Prostate gland (tissue), 2 donors: ENCODE measurements around the gene LRRC3B. TPM values are rescaled to one million over a fixed set of nuclear protein-coding genes. Genes with fewer than 3 reads are reported as not detected.
"Not testable (repeated sequence)": the region's sequence is repeated elsewhere in the genome, so short reads cannot be mapped to it uniquely, and the experiment has no call there.

Source experiments
- DNase-seq: peaks from one replicate; pipeline ENCODE4 v3.0.0-alpha.2; 2019; ENCODE audit warnings: low spot score
- H3K27ac ChIP-seq, 2 donors: fragments of 200-600 bp; sonication (generic); 2 replicates each; pipeline ENCODE4 v1.5.1; 2017 to 2019
- H3K27me3 ChIP-seq: fragments of 200-600 bp; sonication (generic); replicated peaks from 2 replicates; pipeline ENCODE4 v1.5.1; 2019; ENCODE audit not compliant: insufficient read depth
- H3K36me3 ChIP-seq, 2 donors: fragments of 200-600 bp; sonication (generic); 1 replicate in 1 of 2; 2 replicates in 1 of 2; pipeline versions ENCODE4 v1.5.1 to v1.8.1; 2017 to 2019
- H3K4me1 ChIP-seq: fragments of 200-600 bp; sonication (generic); replicated peaks from 2 replicates; pipeline ENCODE4 v1.5.1; 2019
- H3K4me3 ChIP-seq, 2 donors: fragments of 200-600 bp; sonication (generic); 2 replicates each; pipeline ENCODE4 v1.5.1; 2017 to 2019
- H3K9me3 ChIP-seq: fragments of 200-600 bp; sonication (generic); 2 replicates; pipeline ENCODE4 v1.5.1; 2017
- POLR2A ChIP-seq: fragments of 450-650 bp; IDR thresholded peaks from one replicate; pipeline ENCODE4 v1.6.1; 2016; ENCODE audit warnings: antibody characterized with exemption, mild to moderate bottlenecking
- POLR2AphosphoS5 ChIP-seq: sonication (generic); formaldehyde crosslinking; IDR thresholded peaks from one replicate; pipeline ENCODE4 v1.6.1; 2017; ENCODE audit warnings: antibody characterized with exemption
- WGBS: methylation state at CpG from one replicate; pipeline ENCODE4 v1.1.5; 2018; 5-methylcytosine and 5-hydroxymethylcytosine counted together
- intact Hi-C: fragments of 100-400 bp; cut with DNase I; formaldehyde crosslinking; loops from one replicate; pipeline ENCODE4 v1.14.2; 2022
- total RNA-seq, 2 donors: library from RNA; depleted of rRNA; stranded (reverse); fragments of >200 nt; gene quantifications; one replicate each; pipeline ENCODE4 v1.1.0, GENCODE V29; 2016
- TF ChIP-seq, protein P1 (sequence below), 4 experiments: fragments of 200-600 bp in 2 of 4; fragments of 450-650 bp in 2 of 4; sonication (generic) in 2 of 4; IDR thresholded peaks; 1 replicate in 3 of 4; 2 replicates in 1 of 4; pipeline ENCODE4 v1.5.1; 2016 to 2019; ENCODE audit warnings: antibody characterized with exemption in 4 of 4, mild to moderate bottlenecking in 2 of 4, moderate library complexity in 2 of 4

The LRRC3B gene
- total RNA-seq, 2 donors from 2014 or later: 0.09 to 1.5 TPM

DNA sequence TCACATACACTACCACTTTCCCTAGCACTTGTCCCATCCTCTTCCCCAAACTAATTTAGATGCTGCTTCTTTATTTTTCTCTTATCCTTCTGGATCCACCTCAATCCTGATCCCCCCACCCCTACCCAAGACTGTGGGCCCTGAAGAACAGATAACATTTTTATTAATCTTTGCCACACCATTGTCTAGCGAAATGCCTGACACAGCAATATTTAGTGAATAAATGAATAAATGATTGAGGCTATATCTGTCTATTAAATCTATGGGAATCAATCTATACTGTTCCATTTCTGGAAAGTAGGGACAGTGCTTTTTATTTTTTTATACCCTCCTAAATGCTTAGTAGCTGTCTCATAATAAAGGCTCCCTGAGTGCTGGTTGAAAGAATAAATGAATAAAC lies 32.9 kb upstream of the LRRC3B start:
- Histone ChIP-seq H3K36me3 (no peaks in the 10 kb centered on the region), H3K4me1 (no peaks in the 10 kb centered on the region), H3K9me3 (no peaks in the 10 kb centered on the region), H3K27me3 (no peaks in the 10 kb centered on the region), H3K4me3 (no peak overlapping the region), H3K27ac (no peak overlapping the region)
- intact Hi-C loops: no loop called here
- DNase-seq: no peak
- no peak for TF ChIP-seq POLR2AphosphoS5
- TF ChIP-seq, protein P1, sequence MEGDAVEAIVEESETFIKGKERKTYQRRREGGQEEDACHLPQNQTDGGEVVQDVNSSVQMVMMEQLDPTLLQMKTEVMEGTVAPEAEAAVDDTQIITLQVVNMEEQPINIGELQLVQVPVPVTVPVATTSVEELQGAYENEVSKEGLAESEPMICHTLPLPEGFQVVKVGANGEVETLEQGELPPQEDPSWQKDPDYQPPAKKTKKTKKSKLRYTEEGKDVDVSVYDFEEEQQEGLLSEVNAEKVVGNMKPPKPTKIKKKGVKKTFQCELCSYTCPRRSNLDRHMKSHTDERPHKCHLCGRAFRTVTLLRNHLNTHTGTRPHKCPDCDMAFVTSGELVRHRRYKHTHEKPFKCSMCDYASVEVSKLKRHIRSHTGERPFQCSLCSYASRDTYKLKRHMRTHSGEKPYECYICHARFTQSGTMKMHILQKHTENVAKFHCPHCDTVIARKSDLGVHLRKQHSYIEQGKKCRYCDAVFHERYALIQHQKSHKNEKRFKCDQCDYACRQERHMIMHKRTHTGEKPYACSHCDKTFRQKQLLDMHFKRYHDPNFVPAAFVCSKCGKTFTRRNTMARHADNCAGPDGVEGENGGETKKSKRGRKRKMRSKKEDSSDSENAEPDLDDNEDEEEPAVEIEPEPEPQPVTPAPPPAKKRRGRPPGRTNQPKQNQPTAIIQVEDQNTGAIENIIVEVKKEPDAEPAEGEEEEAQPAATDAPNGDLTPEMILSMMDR (IDR thresholded peaks at IDR 0.05): no peak
- no peak for TF ChIP-seq POLR2A
- WGBS: 94% methylated on average over 1 of the region's 1 CpG

DNA sequence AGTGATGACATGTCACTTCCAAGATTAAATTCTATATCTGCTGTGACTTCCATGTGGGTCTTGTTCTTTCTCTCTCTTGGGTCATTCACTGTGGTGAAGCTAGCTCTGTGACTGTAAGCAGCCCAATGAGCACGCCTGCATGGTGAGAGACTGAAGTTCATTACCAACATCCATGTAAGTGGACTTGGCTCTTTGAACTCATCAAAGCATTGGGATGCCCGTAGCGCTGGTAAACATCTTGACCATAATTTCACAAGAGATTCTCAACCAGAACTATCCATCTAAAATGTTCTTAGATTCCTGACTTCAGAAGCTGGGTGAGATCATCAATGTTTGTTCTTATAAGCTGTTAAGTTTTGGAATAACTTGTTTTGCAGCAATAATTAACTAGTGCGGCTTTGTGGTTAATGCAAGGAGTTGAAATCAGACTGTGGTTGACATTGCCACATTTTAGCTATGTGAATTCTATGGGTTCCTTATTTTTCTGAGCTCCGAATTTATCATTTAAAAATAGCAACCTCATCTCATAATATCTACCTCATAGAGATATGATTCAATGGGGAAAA lies 31.6 kb upstream of the LRRC3B start:
- WGBS: 76% methylated on average over 5 of the region's 5 CpGs
- H3K4me1 ChIP-seq: no peaks in the 10 kb centered on the region
- H3K27me3 ChIP-seq: no peaks in the 10 kb centered on the region
- no peak for TF ChIP-seq POLR2AphosphoS5
- TF ChIP-seq, protein P1 (IDR thresholded peaks at IDR 0.05): no peak
- no peak for TF ChIP-seq POLR2A
- no peaks in the 10 kb centered on the region for H3K9me3 ChIP-seq
- H3K36me3 ChIP-seq: no peaks in the 10 kb centered on the region
- no peak overlapping the region for H3K4me3 ChIP-seq
- DNase-seq: no peak
- H3K27ac ChIP-seq: no peak overlapping the region
- intact Hi-C loops: no loop called here

DNA sequence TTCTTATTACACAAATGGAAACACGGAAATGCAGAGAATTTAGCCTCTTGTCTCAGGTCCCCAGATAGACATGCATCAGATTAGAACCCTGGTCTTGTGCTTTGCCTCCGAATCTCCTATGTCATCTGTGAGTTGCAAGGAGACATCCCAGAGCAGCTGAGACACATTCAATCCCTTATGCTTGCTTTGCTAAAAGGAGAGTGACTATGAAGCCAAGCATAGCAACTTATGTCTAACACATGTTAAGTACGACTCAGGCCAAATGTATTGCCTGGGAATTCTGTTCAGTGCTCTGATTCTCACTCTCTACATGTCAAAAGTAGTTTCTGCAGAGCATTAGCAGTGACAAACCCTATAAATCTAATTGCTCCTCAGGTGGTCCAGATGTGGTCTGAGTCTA lies 30.6 kb upstream of the LRRC3B start:
- no peak for TF ChIP-seq POLR2AphosphoS5
- TF ChIP-seq POLR2A: no peak
- TF ChIP-seq, protein P1 (IDR thresholded peaks at IDR 0.05): no peak
- intact Hi-C loops: no loop called here
- H3K27me3 ChIP-seq: no peaks in the 10 kb centered on the region
- no peak overlapping the region for H3K4me3 ChIP-seq
- H3K36me3 ChIP-seq: no peaks in the 10 kb centered on the region
- no peaks in the 10 kb centered on the region for H3K4me1 ChIP-seq
- WGBS: 86% methylated on average over 3 of the region's 3 CpGs
- H3K9me3 ChIP-seq: no peaks in the 10 kb centered on the region
- DNase-seq: no peak
- no peak overlapping the region for H3K27ac ChIP-seq

DNA sequence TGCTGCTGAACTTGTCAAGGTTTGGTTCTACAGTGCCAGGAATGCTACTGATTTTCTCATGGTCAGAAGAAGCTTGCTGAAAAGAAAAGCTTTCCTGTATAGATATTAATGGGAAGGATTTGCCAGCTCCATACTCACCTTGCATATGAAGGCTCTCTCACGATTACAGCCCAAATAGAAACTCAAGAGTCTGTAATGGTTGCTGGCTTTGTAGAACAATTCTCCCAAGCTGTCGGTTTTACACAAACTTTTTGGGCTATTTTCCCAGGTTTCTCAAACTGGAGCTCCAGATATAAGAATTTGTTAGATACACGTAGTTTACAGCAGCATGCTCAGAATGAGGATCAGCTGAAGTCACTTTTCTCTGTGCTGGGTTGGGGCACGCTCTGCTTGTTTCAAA lies 30.1 kb upstream of the LRRC3B start:
- no peaks in the 10 kb centered on the region for H3K4me1 ChIP-seq
- H3K27ac ChIP-seq: no peak overlapping the region
- TF ChIP-seq, protein P1 (IDR thresholded peaks at IDR 0.05): no peak
- H3K4me3 ChIP-seq: no peak overlapping the region
- H3K27me3 ChIP-seq: no peaks in the 10 kb centered on the region
- WGBS: 33% methylated on average over 4 of the region's 4 CpGs
- no peak for DNase-seq
- intact Hi-C loops: no loop called here
- no peaks in the 10 kb centered on the region for H3K9me3 ChIP-seq
- H3K36me3 ChIP-seq: no peaks in the 10 kb centered on the region

DNA sequence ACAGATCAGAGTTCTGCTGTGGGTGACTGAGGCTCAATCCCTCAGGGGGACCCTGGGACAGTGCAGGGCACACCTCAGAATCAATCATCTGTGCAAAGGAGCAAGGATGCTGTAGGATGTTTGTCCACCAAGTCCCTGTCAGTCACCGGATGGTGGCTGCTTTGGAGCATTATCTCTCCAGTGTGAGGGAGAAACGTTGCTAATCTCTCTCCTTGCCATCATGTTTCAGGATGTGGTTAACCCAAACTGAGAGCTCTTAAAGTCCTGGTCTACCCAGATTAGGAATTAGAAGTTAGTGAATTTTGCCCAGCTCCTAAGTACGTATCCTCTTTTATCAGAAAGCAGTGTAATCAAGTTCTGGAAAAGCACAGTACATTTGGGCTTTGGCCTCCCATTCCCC lies 26.2 kb upstream of the LRRC3B start:
- Histone ChIP-seq H3K27me3 (peaks cover 2% of the 10 kb centered on the region), H3K4me1 (no peaks in the 10 kb centered on the region), H3K9me3 (no peaks in the 10 kb centered on the region), H3K36me3 (no peaks in the 10 kb centered on the region), H3K4me3 (no peak overlapping the region), H3K27ac (no peak overlapping the region)
- intact Hi-C loops: no loop called here
- DNase-seq: no peak
- WGBS: 57% methylated on average over 3 of the region's 3 CpGs
- TF ChIP-seq POLR2AphosphoS5 (no peak), POLR2A (no peak)
- TF ChIP-seq, protein P1 (IDR thresholded peaks at IDR 0.05): no peak

DNA sequence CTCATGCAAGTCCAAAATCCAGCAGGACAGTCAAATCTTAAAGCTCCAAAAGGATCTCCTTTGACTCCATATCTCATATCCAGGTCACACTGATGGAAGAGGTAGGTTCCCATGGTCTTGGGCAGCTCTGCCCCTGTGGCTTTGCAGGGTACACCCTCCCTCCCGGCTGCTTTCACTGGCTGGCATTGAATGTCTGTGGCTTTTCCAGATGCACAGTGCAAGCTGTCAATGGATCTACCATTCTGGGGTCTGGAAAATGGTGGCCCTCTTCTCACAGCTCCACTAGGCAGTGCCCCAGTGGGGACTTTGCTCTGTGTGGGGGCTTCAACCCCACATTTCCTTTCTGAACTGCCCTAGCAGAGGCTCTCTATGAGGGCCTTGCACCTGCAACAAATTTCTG lies 19.3 kb upstream of the LRRC3B start:
- WGBS: 90% methylated on average over 1 of the region's 1 CpG
- H3K4me1 ChIP-seq, H3K4me3 ChIP-seq, H3K36me3 ChIP-seq, H3K9me3 ChIP-seq, intact Hi-C loops, H3K27me3 ChIP-seq, H3K27ac ChIP-seq, DNase-seq: not testable (repeated sequence)

DNA sequence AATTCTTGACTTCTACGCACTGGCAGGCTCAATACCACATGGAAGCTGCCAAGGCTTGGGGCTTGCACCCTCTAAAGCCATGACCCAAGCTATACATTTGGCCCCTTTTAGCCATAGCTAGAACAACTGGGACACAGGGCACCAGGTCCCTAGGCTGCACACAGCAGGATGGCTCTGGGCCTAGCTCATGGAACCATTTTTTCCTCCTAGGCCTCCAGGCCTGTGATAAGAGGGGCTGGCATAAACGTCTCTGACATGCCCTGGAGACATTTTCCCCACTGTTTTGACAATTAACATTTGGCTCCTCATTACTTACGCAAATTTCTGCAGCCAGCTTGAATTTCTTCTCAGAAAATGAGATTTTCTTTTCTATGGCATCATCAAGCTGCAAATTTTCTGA lies 18.8 kb upstream of the LRRC3B start:
- H3K4me1 ChIP-seq, H3K9me3 ChIP-seq, H3K4me3 ChIP-seq, intact Hi-C loops, H3K36me3 ChIP-seq, H3K27ac ChIP-seq, DNase-seq, H3K27me3 ChIP-seq: not testable (repeated sequence)
- WGBS: 46% methylated on average over 3 of the region's 3 CpGs
